CD4-positive, CD25-positive, alpha-beta regulatory T cell (primary cell): ENCODE data around the gene ZNF764. TPM values are rescaled to one million over a fixed set of nuclear protein-coding genes. Genes with fewer than 3 reads are reported as not detected.

Experiments
- ATAC-seq, 2 donors: fragments of 150-1000 bp; cut with Tn5 transposase; one replicate each; pipeline ENCODE4 v1.10.0; 2021; ENCODE audit warnings: low read depth in 2 of 2, moderate number of reproducible peaks in 2 of 2, moderate library complexity in 1 of 2
- DNase-seq, 3 donors: peaks; one replicate each; pipeline versions ENCODE4 v3.0.0 to v3.0.0-alpha.2; 2012 to 2022; ENCODE audit warnings: mixed read lengths in 1 of 3
- H3K27ac ChIP-seq: one replicate; pipeline ENCODE4 v1.7.0; 2013; ENCODE audit warnings: mild to moderate bottlenecking, low read length; ENCODE audit not compliant: insufficient read depth, poor library complexity, severe bottlenecking
- H3K27me3 ChIP-seq: one replicate; pipeline ENCODE4 v1.7.0; 2013; ENCODE audit warnings: low read length; ENCODE audit not compliant: control insufficient read depth, insufficient read depth
- H3K36me3 ChIP-seq: one replicate; pipeline ENCODE4 v1.7.0; 2013; ENCODE audit warnings: mild to moderate bottlenecking, low read length, moderate library complexity; ENCODE audit not compliant: control insufficient read depth, insufficient read depth
- H3K4me1 ChIP-seq: 2 replicates; pipeline ENCODE4 v1.7.0; 2013; ENCODE audit warnings: mild to moderate bottlenecking, low read length; ENCODE audit not compliant: insufficient read depth, control insufficient read depth, poor library complexity, severe bottlenecking
- H3K4me3 ChIP-seq: one replicate; pipeline ENCODE4 v1.7.0; 2013; ENCODE audit warnings: low read depth, mild to moderate bottlenecking, low read length, moderate library complexity
- H3K9me3 ChIP-seq, 2 experiments: 1 replicate in 1 of 2; 2 replicates in 1 of 2; pipeline ENCODE4 v1.7.0; 2013; ENCODE audit warnings: low read length in 2 of 2, mild to moderate bottlenecking in 1 of 2, moderate library complexity in 1 of 2; ENCODE audit not compliant: control insufficient read depth in 2 of 2
- H3K27ac Mint-ChIP-seq, 3 donors: one replicate each; pipeline ENCODE4 v1.8.0; 2020 to 2022; ENCODE audit warnings: mild to moderate bottlenecking in 3 of 3, mixed read lengths in 3 of 3, moderate library complexity in 2 of 3
- H3K27me3 Mint-ChIP-seq: one replicate; pipeline ENCODE4 v1.8.0; 2022; ENCODE audit warnings: mild to moderate bottlenecking, mixed read lengths
- H3K36me3 Mint-ChIP-seq: one replicate; pipeline ENCODE4 v1.8.0; 2020; ENCODE audit warnings: mixed read lengths
- H3K4me1 Mint-ChIP-seq, 4 donors: one replicate each; pipeline ENCODE4 v1.8.0; 2020 to 2022; ENCODE audit warnings: mixed read lengths in 4 of 4, mild to moderate bottlenecking in 1 of 4
- H3K4me3 Mint-ChIP-seq, 4 donors: one replicate each; pipeline ENCODE4 v1.8.0; 2020 to 2022; ENCODE audit warnings: mild to moderate bottlenecking in 4 of 4, mixed read lengths in 4 of 4, moderate library complexity in 3 of 4
- H3K9me3 Mint-ChIP-seq, 7 donors: one replicate each; pipeline ENCODE4 v1.8.0; 2020 to 2022; ENCODE audit warnings: mixed read lengths in 7 of 7, mild to moderate bottlenecking in 3 of 7, moderate library complexity in 2 of 7
- polyA plus RNA-seq, 4 donors: library from polyadenylated mRNA; unstranded; fragments of 300-500 nt; fragmentation: Illumina TruSeq; gene quantifications; one replicate each; pipeline ENCODE4 v1.2.3, GENCODE V29; 2021
- total RNA-seq: library from RNA; stranded (reverse); gene quantifications from one replicate; pipeline ENCODE4 v1.2.3, GENCODE V29; 2022

ZNF764 gene
- total and polyA plus RNA-seq, 5 donors from 2014 or later, result 4.8 to 15.6 (median 6.1) TPM

DNA sequence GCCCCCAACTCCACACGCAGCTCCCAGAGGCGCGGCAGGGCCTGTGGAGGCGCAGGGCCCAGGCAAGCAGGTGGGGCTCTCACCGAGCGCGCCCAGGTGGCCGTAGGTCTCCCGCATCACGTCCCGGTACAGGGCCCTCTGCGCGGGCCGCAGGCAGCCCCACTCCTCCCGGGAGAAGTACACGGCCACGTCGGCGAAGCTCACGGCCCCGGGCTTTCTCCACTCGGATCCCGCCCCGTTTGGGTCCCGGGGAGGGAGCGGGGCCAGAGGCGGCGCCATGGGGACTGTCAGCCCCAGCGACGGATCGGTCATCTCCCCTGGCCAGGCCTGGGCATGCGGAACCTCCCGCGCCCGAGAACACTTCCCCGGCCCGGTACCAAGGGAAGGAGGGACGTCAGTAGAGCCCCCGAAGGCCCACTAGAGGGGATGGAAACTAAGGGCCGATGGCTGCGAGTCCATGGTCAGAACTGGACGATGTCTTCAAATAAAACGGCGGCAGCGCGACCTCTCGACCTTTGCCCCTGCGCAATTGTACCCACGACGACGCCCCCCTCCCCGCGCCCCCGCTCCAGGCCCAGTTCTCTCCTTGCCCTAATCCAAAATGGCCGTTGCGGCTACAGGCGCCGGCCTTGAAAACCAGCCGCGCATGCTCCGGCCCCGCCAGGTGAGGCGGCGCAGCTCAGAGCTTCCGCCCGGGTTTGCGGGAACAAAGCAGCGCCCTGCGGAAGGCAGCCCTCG, 23.6 kb downstream of the ZNF764 start, which contains the start of gene ZNF747:
Gene ZNF747, minus strand, starts transcription at position 491 of the 738 bp plus-strand sequence. Its CDS starts 179 bp downstream, at position 312.
- no peaks in the 10 kb centered on the region for H3K27me3 ChIP-seq
- no peaks in the 10 kb centered on the region for H3K9me3 ChIP-seq
- no peaks in the 10 kb centered on the region for H3K9me3 Mint-ChIP-seq
- peaks cover 10 to 61% (median 25%) of the 10 kb centered on the region in 4 donors for H3K4me1 Mint-ChIP-seq
- H3K36me3 ChIP-seq, result peaks cover 5% of the 10 kb centered on the region
- peak within 1 kb of the TSS; percentile 94 for H3K4me3 ChIP-seq
- peak; percentile 88 to 94 (median 91) for DNase-seq
- H3K27ac Mint-ChIP-seq, result peak within 1 kb of the TSS; percentile 96 to 99 (median 98)
- peaks cover 32% of the 10 kb centered on the region for H3K4me1 ChIP-seq
- peaks cover 14% of the 10 kb centered on the region for H3K36me3 Mint-ChIP-seq
- peak; percentile 76 to 82 for ATAC-seq
- peak within 1 kb of the TSS; percentile 90 for H3K27ac ChIP-seq
- H3K4me3 Mint-ChIP-seq, result peak within 1 kb of the TSS; percentile 89 to 99 (median 96)
- no peaks in the 10 kb centered on the region for H3K27me3 Mint-ChIP-seq

- Histone ChIP-seq H3K36me3 (peaks cover 5% of the 10 kb centered on the region), H3K27ac (peak overlapping the region; percentile 90), H3K9me3 (no peaks in the 10 kb centered on the region), H3K4me1 (peaks cover 33% of the 10 kb centered on the region), H3K4me3 (peak overlapping the region; percentile 44), H3K27me3 (no peaks in the 10 kb centered on the region)
- Mint-ChIP-seq H3K27ac (peak overlapping the region; percentile 66 to 94 (median 77)), H3K27me3 (no peaks in the 10 kb centered on the region), H3K9me3 (no peaks in the 10 kb centered on the region), H3K36me3 (peaks cover 14% of the 10 kb centered on the region), H3K4me3 (peak overlapping the region; percentile 79 to 96 (median 90)), H3K4me1 (peaks cover 10 to 61% (median 26%) of the 10 kb centered on the region in 4 donors)
- no peak for ATAC-seq
- peak in 1 of 3 donors; percentile 44 for DNase-seq
Measured at GRCh38 chr16:30533748-30534367, 24.3 kb downstream of the ZNF764 start.

GRCh38 chr16:30533146-30533522, 25.0 kb downstream of the ZNF764 start:
- no peak overlapping the region for H3K4me3 ChIP-seq
- Mint-ChIP-seq H3K27ac (peak overlapping the region; percentile 59 to 77 (median 77)), H3K4me1 (peaks cover 10 to 61% (median 29%) of the 10 kb centered on the region in 4 donors), H3K36me3 (peaks cover 14% of the 10 kb centered on the region), H3K27me3 (no peaks in the 10 kb centered on the region), H3K4me3 (peak overlapping the region; percentile 54 to 83 (median 76)), H3K9me3 (no peaks in the 10 kb centered on the region)
- no peaks in the 10 kb centered on the region for H3K27me3 ChIP-seq
- H3K27ac ChIP-seq, result no peak overlapping the region
- H3K4me1 ChIP-seq, result peaks cover 37% of the 10 kb centered on the region
- ATAC-seq, result no peak
- no peaks in the 10 kb centered on the region for H3K9me3 ChIP-seq
- DNase-seq, result no peak
- H3K36me3 ChIP-seq, result peaks cover 5% of the 10 kb centered on the region

GRCh38 chr16:30532285-30533145, 25.7 kb downstream of the ZNF764 start:
- H3K27ac Mint-ChIP-seq, result no peak overlapping the region
- peaks cover 16 to 61% (median 31%) of the 10 kb centered on the region in 4 donors for H3K4me1 Mint-ChIP-seq
- DNase-seq (no peak), ATAC-seq (no peak)
- H3K9me3 Mint-ChIP-seq, result no peaks in the 10 kb centered on the region
- Histone ChIP-seq H3K27me3 (no peaks in the 10 kb centered on the region), H3K4me3 (no peak overlapping the region), H3K27ac (no peak overlapping the region), H3K36me3 (peaks cover 5% of the 10 kb centered on the region), H3K9me3 (no peaks in the 10 kb centered on the region), H3K4me1 (peaks cover 42% of the 10 kb centered on the region)
- peak overlapping the region; percentile 21 to 89 (median 55) for H3K4me3 Mint-ChIP-seq
- H3K36me3 Mint-ChIP-seq, result peaks cover 9% of the 10 kb centered on the region
- no peaks in the 10 kb centered on the region for H3K27me3 Mint-ChIP-seq

DNA sequence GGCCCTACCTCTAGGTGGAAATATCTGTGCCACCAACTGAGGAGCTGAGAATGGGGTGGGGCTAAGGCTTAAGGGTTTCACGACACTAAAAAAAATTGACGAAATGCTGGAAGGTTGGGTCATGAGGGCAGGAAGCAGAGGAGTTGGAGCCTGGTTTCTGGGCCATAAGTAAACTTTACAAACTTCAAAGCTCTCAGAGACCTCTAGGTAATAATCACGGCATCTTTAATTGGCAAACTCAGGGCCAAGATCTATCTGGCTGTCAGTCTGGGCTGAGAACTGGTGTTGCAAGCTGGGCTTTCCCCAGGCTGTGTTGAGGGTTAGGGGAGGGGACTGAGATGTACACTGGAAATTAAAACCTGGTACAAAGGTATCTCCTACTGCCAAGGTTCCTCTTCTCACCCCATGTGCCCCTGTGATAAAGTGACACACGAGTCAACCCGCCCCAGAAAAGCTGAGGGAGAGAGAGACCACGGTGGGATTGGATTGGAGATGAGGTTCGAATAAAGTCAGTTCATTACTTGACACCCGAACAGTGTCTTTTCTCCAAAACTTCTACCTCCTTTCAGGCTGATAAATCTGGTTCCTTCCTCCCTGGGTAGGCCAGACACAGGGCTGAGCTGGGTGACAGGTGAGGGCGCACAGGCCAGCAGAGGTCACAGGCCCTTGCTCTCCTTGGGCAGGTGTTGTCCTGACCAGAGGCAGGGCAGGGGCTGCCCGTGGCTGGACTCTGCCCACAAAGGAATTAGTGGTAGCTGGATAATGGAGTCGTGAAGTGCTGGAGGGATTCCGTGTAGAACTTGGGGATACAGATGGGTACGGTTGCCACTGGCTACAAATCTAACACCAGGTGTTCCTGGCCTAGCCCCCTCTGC, 27.8 kb downstream of the ZNF764 start:
- Mint-ChIP-seq H3K27ac (peak overlapping the region in 2 of 3 donors; percentile 64 to 89), H3K4me1 (peaks cover 7 to 50% (median 21%) of the 10 kb centered on the region in 4 donors), H3K4me3 (peak overlapping the region in 2 of 4 donors; percentile 33 to 89), H3K36me3 (peaks cover 9% of the 10 kb centered on the region), H3K9me3 (peaks cover 0 to 2% (median 0%) of the 10 kb centered on the region in 7 donors), H3K27me3 (no peaks in the 10 kb centered on the region)
- H3K4me3 ChIP-seq, result no peak overlapping the region
- H3K27me3 ChIP-seq, result no peaks in the 10 kb centered on the region
- ATAC-seq (no peak), DNase-seq (peak in 1 of 3 donors; percentile 52)
- no peaks in the 10 kb centered on the region for H3K9me3 ChIP-seq
- H3K27ac ChIP-seq, result no peak overlapping the region
- peaks cover 36% of the 10 kb centered on the region for H3K4me1 ChIP-seq
- H3K36me3 ChIP-seq, result peaks cover 5% of the 10 kb centered on the region

GRCh38 chr16:30528799-30529457, 29.2 kb downstream of the ZNF764 start:
- peak overlapping the region; percentile 36 to 89 (median 75) for H3K4me3 Mint-ChIP-seq
- H3K4me1 Mint-ChIP-seq, result peaks cover 7 to 44% (median 16%) of the 10 kb centered on the region in 4 donors
- H3K9me3 ChIP-seq, result no peaks in the 10 kb centered on the region
- no peaks in the 10 kb centered on the region for H3K27me3 Mint-ChIP-seq
- H3K36me3 ChIP-seq, result peaks cover 5% of the 10 kb centered on the region
- peaks cover 9% of the 10 kb centered on the region for H3K36me3 Mint-ChIP-seq
- DNase-seq, result no peak
- ATAC-seq, result no peak
- H3K27ac Mint-ChIP-seq, result peak overlapping the region in 2 of 3 donors; percentile 72 to 94
- no peak overlapping the region for H3K4me3 ChIP-seq
- peaks cover 25% of the 10 kb centered on the region for H3K4me1 ChIP-seq
- peaks cover 0 to 2% (median 0%) of the 10 kb centered on the region in 7 donors for H3K9me3 Mint-ChIP-seq
- H3K27ac ChIP-seq, result peak overlapping the region; percentile 47
- H3K27me3 ChIP-seq, result no peaks in the 10 kb centered on the region
